GM21447 (cell line): ENCODE results near the gene WTIP.
"Not testable (repeated sequence)": the region's sequence is repeated elsewhere in the genome, so short reads cannot be mapped to it uniquely, and the experiment has no call there.

Experiments
- ATAC-seq: cut with Tn5 transposase; IDR thresholded peaks from one replicate; pipeline ENCODE4 v1.9.1; 2021; ENCODE audit not compliant: unreplicated experiment

Gene WTIP

DNA sequence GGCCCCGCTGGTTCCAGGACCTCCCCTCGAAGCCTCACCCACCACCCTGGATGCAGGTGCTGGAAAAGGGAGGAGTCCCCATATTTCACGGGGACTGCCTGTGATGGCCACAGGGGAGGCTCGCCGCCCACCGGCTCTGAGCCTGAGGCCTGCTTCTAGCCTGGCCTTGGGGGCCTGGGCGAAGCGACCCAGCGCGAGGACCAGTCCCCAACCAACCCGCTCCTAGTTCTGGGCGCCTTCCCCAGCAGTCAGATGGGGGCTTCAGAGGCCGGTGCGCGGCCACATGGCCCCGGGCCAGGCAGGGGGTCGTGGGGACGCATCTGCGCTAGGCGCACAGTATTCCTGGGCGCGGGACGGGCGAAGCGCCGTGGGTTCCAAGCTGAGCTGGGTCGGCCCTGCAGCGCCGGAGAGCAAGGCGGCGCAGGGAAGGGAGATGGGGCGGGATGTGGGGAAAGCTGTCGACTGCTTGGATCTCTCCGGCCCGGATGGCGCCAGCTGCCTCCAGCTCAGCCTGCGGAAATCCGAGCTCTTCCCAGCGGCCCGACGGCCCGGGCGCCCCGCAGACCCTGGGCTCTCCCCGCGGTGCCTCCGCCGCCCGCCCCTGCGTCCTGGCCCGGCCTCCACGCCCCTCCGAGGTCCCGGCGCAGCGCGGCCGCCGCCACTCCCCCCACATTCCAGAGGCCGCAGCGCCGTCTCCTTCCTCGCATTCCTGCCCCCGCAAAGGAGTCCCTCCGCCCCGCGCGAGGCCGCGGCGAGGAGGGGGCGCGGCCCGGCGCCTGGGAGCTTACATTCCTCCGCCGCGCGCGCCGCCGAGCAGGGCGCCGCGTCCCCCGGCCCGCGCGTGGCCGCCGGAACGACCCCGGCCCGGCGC, at the start of gene WTIP:
WTIP (plus strand) TSS at position 788 of the 871 bp plus-strand sequence. CDS start 217 bp downstream, outside the sequence.
- no peak for ATAC-seq

GRCh38 chr19:34432797-34433196, 48.8 kb upstream of the WTIP start:
- ATAC-seq = no peak

DNA sequence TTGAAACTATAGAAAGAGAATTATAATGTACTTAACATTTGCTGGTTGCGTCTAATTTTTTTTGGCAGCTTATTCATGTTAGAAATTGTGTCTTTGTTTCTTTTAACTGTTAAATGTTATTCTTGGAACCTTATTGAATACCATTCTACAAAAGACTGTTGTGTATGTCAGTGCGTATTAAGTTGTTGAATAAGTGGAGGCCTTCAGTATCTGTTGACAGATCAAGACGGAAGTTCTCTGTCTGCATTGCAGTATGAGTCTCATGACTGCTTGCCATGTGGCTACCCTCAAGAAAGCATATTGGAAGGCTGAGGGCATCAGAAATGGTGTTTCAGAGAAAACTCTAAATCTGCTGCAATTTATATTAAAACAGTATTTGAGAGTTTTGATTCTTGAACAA, 44.8 kb upstream of the WTIP start:
- no peak for ATAC-seq

DNA sequence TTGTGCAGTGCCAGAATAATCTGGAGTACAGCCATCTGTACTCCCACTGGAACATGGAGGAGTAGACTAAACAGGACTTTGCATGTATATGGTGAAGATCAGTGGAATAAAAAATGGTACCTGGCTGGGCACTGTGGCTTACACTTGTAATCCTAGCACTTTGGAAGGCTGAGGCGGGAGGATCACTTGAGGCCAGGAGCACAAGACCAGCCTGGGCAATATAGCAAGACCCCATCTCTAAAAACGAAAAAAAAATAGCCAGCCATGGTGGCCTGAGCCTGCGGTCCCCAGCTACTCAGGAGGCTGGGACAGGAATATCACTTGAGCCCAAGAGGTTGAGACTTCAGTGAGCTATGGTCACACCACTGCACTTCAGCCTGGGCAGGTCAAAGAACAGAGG, 33.4 kb upstream of the WTIP start:
- ATAC-seq = no peak

DNA sequence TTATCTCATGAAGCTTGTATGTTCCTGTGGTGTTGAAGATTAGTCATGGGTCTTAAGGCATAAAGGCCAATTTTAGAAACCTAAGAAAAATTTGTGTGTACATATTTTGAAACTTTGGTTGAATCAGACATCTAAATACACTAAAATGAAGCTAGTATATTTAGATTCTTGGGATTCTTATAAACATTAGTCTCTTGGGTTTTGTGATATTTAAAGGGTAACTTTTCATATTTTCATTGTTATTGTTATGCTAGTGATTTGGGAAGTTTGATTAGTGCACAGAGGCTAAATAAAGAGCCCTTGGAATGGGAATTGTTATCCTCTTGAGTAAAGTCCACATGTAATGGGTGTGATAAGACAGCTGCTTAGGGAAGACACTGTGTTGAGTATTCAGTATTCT, 28.8 kb upstream of the WTIP start:
- no peak for ATAC-seq

GRCh38 chr19:34454091-34454490, 27.5 kb upstream of the WTIP start:
- ATAC-seq = no peak

DNA sequence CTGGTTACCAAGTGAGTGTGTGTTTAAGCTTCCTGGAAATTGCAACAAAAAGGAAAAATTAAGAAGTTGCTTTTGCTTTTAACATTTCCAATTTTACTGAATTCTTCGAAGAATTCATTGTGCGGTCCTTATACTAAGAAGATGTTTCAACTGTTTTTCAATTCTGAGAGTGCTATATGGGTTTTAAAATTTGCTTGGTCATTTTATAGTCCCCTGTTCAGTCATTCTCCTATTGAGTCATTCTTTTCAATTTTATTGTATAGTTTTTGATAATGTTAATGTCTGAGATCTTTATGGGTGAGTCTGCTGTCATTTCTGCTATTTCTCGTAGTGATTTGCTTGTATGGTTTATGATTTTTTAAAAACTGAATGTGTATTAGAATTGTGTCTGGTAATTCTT, 26.9 kb upstream of the WTIP start:
- no peak for ATAC-seq

DNA sequence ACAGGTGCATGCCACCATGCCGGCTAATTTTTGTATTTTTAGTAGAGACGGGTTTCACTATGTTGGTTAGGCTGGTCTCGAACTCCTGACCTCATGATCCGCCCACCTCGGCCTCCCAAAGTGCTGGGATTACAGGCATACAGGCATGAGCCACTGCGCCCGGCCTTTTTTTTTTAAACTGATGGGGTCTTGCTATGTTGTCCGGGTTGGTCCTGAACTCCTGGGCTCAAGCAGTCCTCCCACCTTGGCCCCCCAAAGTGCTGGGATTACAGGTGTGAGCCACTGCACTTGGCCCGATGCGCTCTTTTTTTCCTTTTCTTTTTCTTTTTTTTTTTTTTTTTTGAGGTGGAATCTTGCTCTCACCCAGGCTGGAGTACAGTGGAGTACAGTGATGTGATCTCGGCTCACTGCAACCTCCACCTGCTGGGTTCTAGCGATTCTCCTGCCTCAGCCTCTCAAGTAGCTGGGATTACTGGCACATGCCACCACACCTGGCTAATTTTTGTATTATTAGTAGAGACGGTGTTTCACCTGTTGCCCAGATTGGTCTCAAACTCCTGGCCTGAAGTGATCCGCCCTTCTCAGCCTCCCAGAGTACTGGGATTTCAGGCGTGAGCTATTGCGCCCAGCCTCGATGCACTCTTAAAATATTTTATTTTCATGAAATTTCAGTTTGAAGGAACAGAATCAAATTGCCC, 25.6 kb upstream of the WTIP start:
- not testable (repeated sequence) for ATAC-seq

DNA sequence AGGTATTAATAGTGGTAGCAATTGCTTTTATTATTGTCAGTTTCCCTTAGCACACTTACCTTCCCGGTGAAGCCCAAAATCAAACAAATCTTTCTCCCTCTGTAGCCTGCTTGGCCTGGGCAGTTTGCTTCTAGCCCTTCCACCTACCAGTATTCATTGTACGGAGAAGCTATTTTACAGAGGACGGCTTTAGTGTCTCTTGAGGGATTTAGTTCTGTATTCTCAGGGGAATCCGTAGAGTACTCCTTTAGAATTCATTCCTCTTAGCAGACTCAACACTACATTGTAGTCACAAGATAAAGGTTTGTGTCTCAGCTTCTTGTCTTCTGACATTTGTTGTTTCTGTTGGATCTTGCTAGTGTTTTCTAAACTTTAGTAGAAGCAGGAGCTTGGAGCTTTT, 24.1 kb upstream of the WTIP start:
- ATAC-seq = no peak

GRCh38 chr19:34458677-34459076, 22.9 kb upstream of the WTIP start:
- no peak for ATAC-seq

DNA sequence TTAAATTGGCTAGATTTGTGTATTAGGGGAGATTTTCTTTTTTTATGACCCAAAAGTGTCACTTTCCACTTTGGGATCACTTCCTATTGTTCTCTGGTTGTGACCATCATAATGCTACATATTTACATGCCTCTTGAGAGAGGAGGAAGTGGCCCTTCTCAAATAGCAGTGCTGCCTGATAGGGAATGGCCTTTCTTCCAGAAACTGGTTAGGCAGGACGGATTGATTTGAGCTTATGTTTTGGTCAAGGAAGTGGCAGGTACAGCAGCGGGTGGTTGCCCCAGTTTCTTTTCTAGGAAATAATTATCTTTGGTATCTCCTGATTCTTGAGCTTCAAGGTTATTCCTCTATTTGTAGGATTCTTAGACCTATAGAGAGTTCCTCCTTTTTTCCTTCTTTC, 21.9 kb upstream of the WTIP start:
- no peak for ATAC-seq

DNA sequence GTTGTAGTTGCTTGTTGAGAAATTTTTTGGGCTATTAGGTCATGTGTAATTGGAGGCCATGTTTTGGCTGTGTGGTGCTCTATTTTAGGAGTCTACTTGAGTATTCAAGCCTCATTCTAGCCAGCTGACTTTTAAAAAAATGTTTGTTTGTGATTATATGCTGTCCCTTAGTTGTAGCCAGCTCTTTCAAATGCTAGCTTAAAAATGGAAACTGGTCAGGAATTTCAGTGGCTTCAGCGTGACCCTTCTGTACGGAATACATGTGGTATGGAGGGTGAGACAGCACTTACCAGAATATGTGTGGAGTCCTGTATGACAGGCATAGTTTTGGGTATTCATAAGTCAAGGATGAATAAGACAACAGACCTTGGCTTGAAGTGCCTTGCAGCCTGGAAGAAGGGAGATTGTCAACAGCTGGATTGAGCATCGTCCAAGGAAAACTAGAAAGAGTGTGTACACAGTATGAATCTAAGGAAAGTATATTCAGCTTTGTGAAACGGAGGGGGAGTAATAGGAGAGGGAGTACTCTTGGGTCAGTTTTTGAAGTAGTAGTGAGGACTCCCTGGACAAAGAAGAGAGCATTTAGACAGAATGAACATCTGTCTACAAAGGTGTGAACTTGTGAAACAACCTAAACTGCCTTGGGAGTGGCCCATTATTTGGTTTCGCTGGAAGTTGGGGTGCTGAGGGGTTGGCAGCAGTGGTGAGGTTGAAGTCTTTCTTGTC, 20.0 kb upstream of the WTIP start:
- no peak for ATAC-seq

- not testable (repeated sequence) for ATAC-seq
Measured at GRCh38 chr19:34464785-34465184, 16.8 kb upstream of the WTIP start.

GRCh38 chr19:34468409-34468808, 13.1 kb upstream of the WTIP start:
- ATAC-seq = no peak

GRCh38 chr19:34469026-34469425, 12.5 kb upstream of the WTIP start:
- ATAC-seq = not testable (repeated sequence)

DNA sequence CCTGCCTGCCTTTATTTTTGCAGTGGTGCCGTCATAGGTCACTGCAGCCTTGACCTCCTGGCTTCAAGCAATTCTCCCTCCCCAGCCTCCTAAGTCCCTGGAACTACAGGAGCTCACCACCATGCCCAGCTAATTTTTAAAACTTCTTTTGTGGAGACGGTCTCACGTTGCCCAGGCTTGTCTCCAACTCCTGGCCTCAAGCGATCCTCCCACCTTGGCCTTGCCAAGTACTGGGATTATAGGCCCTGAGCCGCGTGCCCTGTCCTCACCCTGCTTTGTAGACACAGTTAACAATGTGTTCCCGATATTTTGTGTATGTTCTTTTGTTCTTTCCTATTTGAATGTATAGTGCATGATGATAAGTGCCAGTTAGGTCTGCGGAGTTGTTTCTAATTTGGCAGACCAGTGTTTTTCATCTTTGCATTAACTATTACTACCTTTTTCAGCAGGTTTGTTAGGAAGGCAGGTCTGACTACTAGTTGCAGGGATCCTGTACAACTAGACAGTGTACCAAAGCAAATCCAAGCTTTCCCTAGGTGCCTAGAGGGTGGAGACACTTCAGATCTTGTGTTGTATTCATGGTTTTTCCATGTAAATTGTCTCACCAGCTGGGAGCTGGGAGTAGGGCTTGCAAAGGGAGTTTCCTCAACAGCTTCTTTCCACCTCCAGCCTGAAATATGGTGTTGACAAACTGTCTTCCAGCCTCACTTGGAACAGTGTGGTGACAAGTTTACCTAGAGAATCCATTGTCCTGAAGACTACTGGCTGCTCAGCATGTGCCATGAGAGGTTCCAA, 9.5 kb upstream of the WTIP start:
- ATAC-seq = no peak

- ATAC-seq = no peak
Measured at GRCh38 chr19:34474233-34474989, 7.1 kb upstream of the WTIP start.

DNA sequence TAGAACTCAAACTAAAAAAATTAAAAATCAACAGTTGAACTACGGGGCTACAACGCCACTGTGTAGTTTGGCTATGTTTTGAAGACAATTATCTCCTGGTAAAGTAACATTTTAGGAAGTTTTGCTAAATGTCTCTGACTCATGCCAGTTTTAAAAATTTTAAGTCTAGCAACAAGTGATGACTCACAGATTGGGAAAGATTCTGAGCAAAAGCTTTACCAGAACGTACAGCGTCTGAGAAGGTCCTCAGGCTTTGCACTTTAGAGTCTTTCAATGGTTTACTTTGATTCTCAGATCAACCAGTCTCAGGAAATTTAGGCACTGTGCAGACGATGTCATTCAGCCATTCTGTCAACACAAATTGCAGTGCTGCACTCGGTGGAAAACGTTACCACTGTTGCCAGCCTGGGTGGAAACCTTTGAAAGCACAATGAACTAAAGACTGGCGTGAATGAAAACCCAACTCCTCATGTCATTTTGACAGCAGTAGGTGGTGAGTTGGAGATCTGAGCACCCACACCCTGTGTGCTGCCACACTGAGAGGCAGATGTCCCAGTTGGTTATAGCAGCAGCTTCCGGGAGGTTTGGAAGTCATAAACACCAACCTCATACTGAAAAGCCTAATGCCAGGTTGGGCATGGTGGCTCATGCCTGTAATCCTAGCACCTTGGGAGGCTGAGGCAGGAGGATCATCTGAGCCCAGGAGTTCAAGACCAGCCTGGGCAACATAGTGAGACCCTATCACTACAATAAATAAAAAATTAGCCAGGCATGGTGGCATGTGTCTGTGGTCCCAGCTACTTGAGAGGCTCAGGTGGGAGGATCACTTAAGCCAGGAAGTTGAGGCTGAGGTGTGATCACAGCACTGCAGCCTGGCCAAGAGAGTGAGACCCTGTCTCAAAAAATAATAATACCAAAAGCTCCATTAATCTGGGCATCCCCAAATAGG, 6.3 kb upstream of the WTIP start:
- ATAC-seq = no peak

DNA sequence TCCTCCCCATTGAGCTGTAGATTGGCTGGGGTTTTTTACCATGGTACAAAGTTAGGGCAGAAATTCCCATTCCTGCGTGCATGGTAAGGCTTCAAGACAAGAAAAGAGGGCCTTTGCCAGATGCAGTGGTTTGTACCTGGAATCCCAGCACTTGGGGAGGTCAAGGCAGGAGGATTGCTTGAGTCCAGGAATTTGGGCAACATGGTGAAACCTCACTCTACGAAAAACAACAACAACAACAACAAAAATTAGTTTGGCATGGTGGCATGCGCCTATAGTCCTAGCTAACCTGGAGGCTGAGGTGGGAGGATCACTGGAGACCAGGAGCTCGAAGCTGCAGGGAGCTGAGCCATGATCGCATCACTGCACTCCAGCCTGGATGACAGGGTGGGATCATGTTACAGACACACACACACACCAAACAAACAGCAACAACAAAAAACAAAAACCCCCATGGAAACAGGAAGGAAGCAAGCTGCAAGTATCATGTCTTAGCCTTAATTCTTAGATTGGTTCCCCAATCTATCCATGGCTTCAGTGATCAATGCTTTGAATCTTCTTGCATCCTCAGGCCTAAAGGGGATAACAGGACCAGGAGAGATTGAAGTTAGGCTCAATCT, 5.5 kb upstream of the WTIP start:
- ATAC-seq = no peak
